GM21825 (cell line): Measurements from ENCODE around the gene SH3GL2.

Experiments
- ATAC-seq: cut with Tn5 transposase; IDR thresholded peaks from one replicate; pipeline ENCODE4 v1.9.1; 2021; ENCODE audit warnings: mild to moderate bottlenecking, moderate library complexity; ENCODE audit not compliant: unreplicated experiment

SH3GL2 gene

GRCh38 chr9:17802249-17802857, 223.5 kb downstream of the SH3GL2 start:
- no peak for ATAC-seq

DNA sequence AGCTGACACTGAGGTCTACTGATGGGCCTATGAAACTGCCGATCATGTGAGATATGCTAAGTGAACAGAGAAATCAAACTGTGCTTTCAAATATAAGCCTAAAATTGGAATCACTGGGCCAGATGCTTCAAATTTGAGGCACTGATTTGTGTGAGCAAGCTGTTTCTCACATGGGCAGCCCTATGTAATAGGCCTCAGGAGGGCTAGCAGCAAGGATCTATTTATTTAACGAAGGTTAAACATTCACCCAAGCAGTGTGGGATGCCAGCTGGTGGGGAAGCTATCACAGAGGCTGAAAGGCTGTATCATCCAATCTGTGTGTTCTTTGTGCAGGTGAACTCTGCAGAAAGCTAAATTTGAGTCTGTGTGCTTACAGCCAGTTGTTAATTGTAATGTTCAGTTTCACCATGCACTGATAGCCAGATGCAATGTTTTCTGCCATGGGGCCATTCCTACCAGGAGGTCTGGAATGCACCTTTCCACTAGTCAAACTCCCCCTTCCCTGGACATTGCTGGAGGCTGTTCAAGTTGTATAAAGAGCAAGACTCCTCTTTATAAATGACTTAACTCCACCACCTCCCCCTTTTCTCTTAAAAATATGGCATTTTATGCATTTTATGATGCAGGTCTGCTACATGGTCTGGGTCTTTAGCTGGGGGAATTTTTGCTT, 228.9 kb downstream of the SH3GL2 start:
- no peak for ATAC-seq

DNA sequence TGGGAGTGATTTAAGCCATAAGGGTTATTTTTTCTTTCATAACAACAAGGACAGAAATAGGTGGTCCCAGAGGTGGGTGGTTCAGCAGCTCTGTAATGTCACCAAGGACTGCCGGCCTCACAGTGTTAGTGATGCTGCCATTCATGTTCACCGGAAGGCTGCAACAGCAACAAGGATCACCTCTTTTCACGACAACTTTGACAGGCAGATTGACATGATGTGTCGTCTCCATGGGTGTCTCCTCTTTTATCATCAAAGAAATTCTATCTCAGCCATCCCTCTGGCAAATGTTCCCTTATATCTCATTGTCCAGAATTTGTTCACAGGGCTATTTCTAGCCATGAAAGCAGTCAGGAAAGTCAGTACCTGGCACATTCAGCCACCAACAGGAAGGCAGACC, 231.5 kb downstream of the SH3GL2 start:
- ATAC-seq: no peak

GRCh38 chr9:17810728-17811571, 232.1 kb downstream of the SH3GL2 start:
- ATAC-seq: no peak

- no peak for ATAC-seq
These were observed 234.9 kb downstream of the SH3GL2 start for GRCh38 chr9:17813798-17814197.

DNA sequence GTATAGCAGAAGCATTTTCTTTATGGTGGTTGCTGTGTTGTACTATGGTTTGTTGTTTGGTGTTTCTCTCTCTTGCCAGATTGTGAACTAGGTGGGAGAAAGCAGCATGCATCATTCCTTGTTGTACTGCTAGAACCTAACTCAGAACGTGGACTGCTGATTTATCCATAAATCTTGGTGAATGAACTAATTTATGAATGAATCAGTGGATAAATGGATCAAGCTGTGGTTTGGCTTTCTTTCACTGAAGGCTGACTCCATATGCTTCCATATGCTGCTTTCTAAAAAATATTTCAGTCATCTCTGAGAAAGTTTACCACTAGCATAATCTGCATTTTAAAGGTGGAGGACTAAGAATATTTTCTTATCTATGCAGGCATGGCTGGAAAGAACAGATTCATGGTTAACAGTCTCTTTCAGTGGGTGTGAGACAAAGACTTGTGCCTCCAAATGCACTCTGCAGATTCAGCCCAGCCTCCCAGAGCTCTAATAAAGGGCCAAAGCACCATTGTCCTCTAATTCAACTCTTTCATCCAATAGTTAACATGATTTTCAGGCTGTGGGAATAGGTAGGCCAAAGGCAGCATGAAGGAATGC, 237.7 kb downstream of the SH3GL2 start:
- no peak for ATAC-seq

GRCh38 chr9:17824191-17824590, 245.3 kb downstream of the SH3GL2 start:
- no peak for ATAC-seq

- no peak for ATAC-seq
These were observed 245.9 kb downstream of the SH3GL2 start for GRCh38 chr9:17824616-17825264.

DNA sequence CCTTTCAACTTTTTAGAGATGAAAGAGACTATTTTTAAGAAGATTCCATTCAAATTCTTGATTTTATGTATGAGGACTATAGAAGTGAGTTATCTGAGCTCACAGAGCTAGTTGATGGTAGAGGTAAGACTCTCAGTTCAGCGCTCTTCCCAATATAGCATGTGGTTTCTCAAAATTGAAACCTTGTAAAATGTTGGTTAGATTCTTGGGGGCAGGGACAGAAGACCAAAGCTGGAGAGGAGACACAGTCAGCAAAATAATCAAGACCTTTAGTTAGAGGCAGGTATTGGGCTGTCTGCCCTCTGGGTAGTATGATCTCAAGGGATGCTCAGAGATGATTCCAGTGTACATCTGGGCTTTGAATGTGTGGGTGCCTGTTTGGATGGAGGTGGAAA, 246.4 kb downstream of the SH3GL2 start:
- no peak for ATAC-seq

DNA sequence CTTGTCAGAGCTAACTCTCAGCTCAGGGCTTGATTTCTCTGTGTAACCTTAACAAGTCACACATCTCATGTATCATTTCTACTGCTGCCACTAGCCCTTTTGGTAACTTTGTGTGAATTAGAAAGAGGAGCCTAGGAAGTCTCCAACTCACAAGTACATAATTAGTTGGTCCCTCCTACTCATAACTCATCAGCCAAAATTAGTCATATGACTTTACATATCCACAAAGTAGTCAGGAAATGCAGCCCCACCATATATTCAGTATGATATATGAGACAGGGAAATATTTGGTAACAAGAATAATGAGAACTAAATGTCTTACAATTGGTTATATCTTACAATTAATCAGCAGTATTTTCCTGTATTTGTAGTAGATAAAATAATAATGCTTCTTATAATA, 250.2 kb downstream of the SH3GL2 start:
- ATAC-seq: no peak

DNA sequence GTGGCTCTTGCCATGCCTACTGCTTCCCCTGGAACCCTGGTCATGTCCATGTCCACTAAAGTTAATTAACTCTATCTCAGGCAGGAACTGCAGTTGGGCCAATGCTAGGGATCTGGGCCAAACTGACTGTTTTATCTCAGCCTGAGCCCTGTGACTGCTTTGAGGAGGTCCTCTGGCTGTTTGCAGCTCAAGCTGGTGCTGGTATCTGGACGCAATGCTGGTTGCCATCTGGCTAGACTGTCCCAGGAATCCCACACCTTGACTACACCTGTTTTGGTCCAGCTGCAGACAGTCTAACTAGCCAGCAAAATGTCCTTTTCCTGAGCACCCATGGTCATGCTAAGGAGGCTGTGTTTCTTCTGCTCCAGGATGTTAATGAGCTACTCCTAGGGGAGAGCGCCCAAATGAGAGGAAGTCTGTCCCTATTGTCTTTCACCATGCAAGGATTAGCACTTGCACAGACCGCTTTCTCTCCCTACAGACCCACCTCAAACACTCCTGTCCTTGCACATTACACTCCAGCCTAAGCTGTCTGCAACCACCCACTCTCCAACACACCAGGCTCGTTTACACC, 251.0 kb downstream of the SH3GL2 start:
- no peak for ATAC-seq

DNA sequence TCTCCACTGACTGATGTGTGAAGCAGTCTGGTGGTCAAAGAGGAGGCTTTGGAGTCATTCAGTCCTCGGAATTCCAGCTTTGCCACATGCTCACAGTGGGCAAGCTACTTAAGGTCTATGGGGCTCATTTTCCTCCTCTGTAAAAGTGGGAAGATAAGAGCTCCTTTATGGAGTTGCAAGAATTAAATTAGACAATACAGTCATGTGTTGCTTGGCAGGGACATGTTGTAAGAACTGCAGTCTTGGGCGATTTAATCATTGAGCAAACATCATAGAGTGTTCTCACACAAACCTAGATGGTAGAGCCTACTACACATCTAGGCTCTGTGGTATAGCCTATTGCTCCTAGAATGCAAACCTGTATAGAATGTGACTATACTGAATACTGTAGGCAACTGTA, 253.9 kb downstream of the SH3GL2 start:
- ATAC-seq: no peak

GRCh38 chr9:17833846-17834245, 255.0 kb downstream of the SH3GL2 start:
- no peak for ATAC-seq

DNA sequence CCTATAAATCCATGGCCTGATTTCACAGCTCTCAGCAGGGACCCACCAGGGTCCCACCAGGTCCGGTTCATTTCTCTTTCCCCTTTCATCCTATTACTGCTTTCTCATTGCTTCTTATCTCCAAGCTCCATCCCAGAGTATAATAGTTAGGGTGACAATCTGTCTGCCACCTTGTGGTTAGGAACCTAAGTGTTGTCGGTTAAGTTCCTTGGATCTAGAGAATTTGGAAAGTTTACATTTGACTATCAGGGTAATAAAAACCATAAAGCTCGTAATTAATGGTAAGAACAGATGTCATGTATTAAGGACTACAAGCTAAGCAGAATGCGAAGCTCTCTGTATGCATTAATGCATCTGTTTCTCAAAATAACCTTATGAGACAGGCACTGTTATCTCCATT, 259.1 kb downstream of the SH3GL2 start:
- ATAC-seq: no peak

GRCh38 chr9:17839776-17840175, 260.9 kb downstream of the SH3GL2 start:
- no peak for ATAC-seq

- ATAC-seq: no peak
These were observed 264.4 kb downstream of the SH3GL2 start for GRCh38 chr9:17843236-17843635.
